Posterior vena cava (tissue), 2 donors: ENCODE data around the gene ANKRD40CL. TPM values are rescaled to one million over a fixed set of nuclear protein-coding genes. Genes with fewer than 3 reads are reported as not detected.
"Not testable (repeated sequence)": the region's sequence is repeated elsewhere in the genome, so short reads cannot be mapped to it uniquely, and the experiment has no call there.

Experiments
- DNase-seq: peaks from one replicate; pipeline ENCODE4 v3.0.0-alpha.2; 2020; ENCODE audit warnings: low spot score
- intact Hi-C, 2 donors: fragments of 100-400 bp; cut with DNase I; formaldehyde crosslinking; loops; one replicate each; pipeline versions ENCODE4 v1.14.1 to v1.14.2; 2022 to 2023
- microRNA-seq, 2 donors: library from miRNA; unstranded; fragments of <30 nt; microRNA quantifications; one replicate each; pipeline ENCODE4 v1.2.0, GENCODE V29; 2020 to 2021; ENCODE audit warnings: borderline microRNAs expressed in 2 of 2
- total RNA-seq, 2 donors: library from RNA; stranded (reverse); fragmentation: NEBNext Ultra II Directional; extraction: Animal tissue kit (Norgen Biotek cat#: 25700); gene quantifications; one replicate each; pipeline ENCODE4 v1.2.1, GENCODE V29; 2021
- donor health status: DM: yes; HTN: yes; CAD: no.
- donor health status: DM: yes; HTN: yes; CAD: no.

The ANKRD40CL gene
- total RNA-seq, 2 donors from 2014 or later = not detected

DNA sequence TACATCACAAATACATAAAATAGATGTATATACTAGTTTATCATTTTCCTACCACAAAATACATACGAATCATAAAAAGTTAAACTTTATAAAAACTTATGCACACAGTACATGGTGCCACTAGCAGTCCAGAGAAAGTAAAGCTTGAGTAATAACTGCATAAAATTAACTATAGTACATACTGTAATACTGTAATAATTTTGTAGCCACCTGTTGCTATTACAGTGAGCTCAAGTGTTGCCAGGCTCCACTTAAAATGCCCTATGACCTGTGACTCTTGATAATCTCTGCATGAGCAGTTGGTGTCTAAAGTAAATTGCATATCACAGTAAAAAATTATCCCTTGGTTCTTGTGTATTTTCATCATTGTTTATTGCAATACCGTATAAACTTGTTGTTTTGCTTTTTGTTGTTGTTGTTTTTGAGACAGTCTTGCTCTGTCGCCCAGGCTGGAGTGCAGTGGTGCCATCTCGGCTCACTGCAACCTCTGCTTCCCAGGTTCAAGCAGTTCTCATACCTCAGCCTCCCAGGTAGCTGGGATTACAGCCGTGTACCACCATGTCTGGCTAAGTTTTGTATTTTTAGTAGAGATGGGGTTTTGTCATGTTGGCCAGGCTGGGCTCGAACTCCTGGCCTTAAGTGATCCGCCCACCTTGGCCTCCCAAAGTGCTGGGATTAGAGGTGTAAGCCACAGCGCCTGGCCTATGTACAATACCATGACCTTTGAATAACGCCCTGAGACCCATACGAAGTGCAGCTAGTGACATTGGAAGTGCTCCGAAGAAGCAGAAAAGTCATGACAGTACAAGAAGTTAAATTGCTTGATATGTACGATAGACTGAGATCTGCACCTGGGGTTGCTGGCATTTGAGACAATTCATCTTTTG lies 41.3 kb downstream of the ANKRD40CL start:
- intact Hi-C loops = loop anchor here in 1 of 2 donors (2.0 kb wide), 1 partner anchor 17 kb away; no protein-coding TSS in a partner anchor
- DNase-seq = no peak

DNA sequence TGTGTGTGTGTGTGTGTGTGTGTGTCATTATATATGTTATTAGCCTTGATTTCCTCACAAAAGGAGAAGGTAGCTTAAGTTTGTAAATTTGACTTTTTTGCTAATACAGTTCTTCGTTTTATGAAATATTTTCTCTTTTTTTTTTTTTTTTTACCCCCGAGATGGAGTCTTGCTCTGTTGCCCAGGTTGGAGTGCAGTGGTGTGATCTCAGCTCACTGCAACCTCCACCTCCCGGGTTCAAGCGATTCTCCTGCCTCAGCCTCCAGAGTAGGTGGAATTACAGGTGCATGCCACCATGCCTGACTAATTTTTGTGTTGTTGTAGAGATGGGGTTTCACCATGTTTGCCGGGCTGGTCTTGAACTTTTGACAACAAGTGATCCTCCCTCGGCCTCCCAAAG lies 42.7 kb downstream of the ANKRD40CL start:
- intact Hi-C loops, DNase-seq: not testable (repeated sequence)

DNA sequence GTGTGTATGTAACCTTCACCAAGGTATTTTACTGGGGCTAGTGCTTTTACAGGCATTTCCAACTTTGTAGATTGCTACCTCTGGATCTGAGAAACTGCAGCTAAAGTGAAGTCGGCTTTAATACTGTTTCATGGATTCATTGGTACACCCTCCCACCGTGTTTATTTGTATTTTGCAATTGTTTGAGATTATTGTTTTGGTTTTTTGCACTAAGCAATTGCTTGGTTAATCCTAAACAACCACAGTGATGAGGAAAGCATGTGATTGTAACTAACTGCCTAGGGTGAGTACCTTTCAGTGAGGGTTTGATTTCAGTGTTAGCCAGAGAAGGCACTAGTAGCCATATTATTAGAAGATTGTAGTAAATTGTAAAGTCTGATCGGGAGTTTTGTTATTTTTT lies 44.6 kb downstream of the ANKRD40CL start:
- intact Hi-C loops = no loop called here

DNA sequence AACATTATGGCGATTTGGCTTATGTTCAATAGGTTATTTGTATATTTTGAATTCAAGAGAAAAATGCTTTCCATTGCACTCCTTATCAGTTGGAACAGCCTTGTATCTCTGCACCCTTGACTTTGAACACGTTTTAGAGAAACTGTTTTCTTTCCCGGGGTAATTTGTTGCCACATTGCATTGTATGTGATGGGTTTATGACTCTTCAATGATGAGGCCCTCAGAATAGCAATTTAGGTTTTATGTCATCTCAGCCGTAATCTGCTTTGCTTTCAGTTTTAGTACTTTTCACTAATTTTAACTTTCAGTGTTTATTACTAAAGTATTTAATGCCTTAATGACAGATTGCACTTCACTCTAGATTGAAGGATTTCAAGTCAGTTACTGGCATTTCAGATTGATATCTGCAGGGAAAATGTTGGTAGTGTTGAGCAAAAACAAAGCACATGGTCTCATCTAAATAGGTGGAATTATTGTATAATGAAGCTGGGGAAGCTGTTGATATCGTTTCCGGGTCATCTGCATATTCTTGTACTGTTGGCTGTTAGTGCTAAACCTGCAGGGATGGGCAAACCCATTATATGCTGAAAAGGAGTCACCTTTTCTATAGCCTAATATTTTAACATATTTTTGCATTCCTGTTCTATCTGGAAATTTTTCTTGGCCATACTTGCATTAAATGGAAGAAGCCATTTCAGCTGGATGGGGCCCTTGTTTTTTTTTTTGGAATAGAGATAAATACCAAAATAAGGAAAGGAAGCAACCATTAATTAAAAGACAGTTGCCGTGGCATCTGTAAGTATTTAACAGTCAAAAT lies 45.9 kb downstream of the ANKRD40CL start:
- no peak for DNase-seq
- intact Hi-C loops = no loop called here

More for the DNA sequence above, 44.6 kb downstream of the ANKRD40CL start:
- DNase-seq = no peak

DNA sequence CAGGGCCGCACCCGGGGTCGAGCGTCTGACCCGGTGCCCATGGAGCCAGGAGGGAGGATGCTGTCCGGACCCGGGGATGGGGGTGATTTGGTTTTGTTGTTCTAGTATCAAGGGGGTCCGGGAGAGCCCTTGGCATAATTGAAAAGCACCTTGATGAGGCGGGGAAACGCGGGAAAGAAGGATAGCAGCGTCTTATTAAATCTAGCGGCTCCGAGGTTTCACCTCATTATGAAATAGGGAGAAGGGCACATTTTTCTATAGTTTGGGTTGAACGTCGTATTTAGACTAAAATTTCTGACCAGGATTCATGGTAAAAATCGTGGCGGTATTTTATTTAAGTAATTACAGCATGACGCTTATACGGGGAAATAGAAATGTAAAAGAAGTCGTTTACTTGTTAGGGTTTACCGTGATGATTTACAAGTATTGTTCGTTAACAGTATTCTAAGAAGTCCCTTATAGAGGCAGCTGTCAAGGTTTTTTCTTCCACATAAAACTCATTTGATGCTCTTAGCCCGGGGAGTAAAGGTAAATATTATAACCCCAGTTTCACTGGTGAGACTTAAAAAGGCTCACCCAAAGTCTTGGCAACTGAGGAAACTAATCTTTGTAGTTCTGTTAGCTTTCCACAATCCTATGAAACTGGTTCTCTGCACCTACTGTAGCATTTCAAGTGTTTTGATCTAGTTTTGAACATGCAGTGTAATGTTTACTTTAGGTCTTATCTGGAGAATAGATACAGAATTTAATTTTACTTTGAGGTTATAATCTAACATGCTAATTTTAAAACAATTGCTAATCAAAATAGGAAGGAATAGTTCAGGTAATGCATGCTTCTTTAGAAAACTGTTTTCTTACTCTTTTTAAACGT lies 47.2 kb downstream of the ANKRD40CL start:
- intact Hi-C loops = no loop called here
- DNase-seq = no peak

DNA sequence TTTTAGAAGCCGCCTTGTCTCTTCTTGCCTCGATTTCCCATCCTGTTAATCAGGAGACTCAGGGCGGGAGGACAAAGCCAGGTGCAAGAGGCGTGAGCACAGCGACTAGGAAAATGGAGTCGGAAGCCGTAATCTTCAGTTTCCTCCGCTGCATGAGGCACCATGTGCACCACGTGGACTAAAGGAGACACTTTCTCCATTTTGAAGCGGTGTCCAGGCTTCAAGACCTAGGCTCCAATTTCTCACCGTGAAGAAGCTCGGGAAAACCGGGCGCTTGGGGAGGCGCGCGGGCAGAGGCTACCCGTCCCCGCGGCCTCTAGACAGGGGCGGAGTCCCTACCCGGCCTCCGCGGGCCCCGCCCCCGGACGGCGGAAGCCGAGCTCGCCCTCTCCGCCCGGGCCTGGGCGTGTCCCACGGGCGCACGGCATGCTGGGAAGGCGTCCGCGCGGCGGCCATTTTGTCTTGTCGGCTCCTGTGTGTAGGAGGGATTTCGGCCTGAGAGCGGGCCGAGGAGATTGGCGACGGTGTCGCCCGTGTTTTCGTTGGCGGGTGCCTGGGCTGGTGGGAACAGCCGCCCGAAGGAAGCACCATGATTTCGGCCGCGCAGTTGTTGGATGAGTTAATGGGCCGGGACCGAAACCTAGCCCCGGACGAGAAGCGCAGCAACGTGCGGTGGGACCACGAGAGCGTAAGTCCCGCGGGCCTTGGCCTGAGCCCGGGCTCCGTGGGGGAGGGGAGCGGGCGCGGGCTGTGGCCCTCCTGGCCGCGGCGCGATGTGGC lies 48.0 kb downstream of the ANKRD40CL start, which contains the start of gene LUC7L3:
Gene LUC7L3, plus strand, starts transcription at position 460 of the 780 bp plus-strand sequence. Its CDS starts 130 bp downstream, at position 590.
- intact Hi-C loops = no loop called here
- peak; percentile 98 for DNase-seq

DNA sequence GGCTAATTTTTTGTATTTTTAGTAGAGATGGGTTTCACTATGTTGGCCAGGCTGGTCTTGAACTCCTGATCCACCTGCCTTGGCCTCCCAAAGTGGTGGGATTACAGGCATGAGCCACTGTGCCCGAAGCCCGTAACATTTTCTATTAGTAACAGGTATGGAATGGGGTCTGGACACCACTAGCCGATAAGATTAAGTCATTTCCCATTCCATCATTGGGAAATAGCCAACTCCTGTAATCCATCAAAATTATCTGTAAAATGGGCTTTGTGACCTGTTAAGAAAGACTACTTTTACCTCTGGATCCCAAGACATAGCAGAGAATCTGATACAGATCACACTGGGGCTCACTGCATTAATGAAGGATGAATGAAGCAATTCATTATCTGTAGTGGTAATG lies 51.8 kb downstream of the ANKRD40CL start:
- DNase-seq = no peak
- intact Hi-C loops = no loop called here

DNA sequence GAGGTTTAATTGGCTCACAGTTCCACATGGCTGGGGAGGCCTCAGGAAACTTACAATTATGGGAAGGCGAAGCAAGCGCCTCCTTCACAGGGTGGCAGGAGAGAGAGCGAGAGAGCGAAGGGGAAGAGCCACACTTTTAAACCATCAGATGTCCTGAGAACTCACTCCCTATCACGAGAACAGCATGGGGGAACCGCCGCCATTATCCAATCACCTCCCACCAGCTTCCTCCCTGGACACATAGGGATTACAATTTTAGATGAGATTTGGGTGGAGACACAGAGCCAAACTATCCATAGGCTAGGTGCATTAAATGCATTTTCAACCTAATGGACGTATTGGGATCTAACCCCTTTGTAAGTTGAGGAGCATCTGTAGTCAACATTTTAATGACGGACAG lies 54.7 kb downstream of the ANKRD40CL start:
- intact Hi-C loops = no loop called here
- DNase-seq = no peak

Small RNAs within 50 kb of the gene (microRNA-seq; reads per million reads assigned to microRNA genes)
- gene MIR8059 = 0 reads per million in 2 donors

Other genes with a start within 250 kb of the ANKRD40CL start
- not detected for gene EPN3, start 234.8 kb downstream of the ANKRD40CL start, total RNA-seq
- gene SPATA20, start 220.3 kb downstream of the ANKRD40CL start, total RNA-seq = 10 to 100 TPM; 30.1 to 53.4 TPM
- 1 to 10 TPM; 1.1 to 4.4 TPM for gene CACNA1G, start 206.8 kb downstream of the ANKRD40CL start, total RNA-seq
- gene ABCC3, start 132.6 kb downstream of the ANKRD40CL start, total RNA-seq = 10 to 100 TPM; 13.1 to 19.8 TPM
- 10 to 100 TPM; 57.4 to 77.3 TPM for gene ANKRD40, start 59.6 kb downstream of the ANKRD40CL start, total RNA-seq
- 10 to 100 TPM; 82.0 to 92.5 TPM for gene LUC7L3, start 47.9 kb downstream of the ANKRD40CL start, total RNA-seq
- under 1 TPM; 0.33 to 0.42 TPM for gene WFIKKN2, start 68.1 kb upstream of the ANKRD40CL start, total RNA-seq
- 10 to 100 TPM; 48.9 to 59.1 TPM for gene TOB1, start 98.8 kb upstream of the ANKRD40CL start, total RNA-seq